HPDE6-E6E7 (cell line): ENCODE measurements around the gene ACOT6.
"Not testable (repeated sequence)": the region's sequence is repeated elsewhere in the genome, so short reads cannot be mapped to it uniquely, and the experiment has no call there.

Experiments used
- DNase-seq: peaks from one replicate; pipeline ENCODE4 v3.0.0; 2011; ENCODE audit warnings: missing footprints; ENCODE audit errors: extremely low spot score

The ACOT6 gene

GRCh38 chr14:73612339-73613045 is at the start of gene ACOT6:
ACOT6 (plus strand) TSS chr14:73612517; CDS start chr14:73612572, 55 bp downstream.
- DNase-seq, result peak; percentile 71

GRCh38 chr14:73562696-73563095 is 49.6 kb upstream of the ACOT6 start:
- not testable (repeated sequence) for DNase-seq

- not testable (repeated sequence) for DNase-seq
Measured at GRCh38 chr14:73566431-73566830, 45.9 kb upstream of the ACOT6 start.

DNA sequence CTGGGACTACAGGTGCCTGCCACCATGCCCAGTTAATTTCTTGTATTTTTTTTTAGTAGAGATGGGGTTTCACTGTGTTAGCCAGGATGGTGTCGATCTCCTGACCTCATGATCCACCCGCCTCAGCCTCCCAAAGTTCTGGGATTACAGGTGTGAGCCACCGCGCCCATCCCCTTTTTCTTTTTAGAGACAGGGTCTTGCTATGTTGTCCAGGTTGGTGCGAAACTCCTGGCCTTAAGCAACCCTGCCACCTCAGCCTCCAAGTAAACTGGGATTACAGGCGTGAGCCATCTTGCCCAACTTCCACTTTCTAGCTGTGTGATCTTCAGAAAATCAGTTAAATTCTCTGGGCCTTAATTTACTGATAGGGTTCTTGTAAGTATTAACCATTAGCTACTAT is 45.4 kb upstream of the ACOT6 start:
- not testable (repeated sequence) for DNase-seq

DNA sequence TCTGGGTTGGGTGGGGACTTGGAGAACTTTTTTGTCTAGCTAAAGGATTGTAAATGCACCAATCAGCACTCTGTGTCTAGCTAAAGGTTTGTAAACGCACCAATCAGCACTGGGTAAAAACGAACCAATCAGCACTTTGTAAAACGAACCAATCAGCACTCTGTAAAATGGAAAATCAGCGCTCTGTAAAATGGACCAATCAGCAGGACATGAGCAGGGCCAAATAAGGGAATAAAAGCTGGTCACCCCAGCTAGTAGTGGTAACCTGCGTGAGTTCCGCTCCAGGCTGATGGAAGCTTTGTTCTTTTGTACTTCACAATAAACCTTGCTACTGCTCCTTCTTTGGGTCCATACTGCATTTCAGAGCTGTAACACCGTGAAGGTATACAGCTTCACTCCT is 45.0 kb upstream of the ACOT6 start:
- DNase-seq, result no peak

DNA sequence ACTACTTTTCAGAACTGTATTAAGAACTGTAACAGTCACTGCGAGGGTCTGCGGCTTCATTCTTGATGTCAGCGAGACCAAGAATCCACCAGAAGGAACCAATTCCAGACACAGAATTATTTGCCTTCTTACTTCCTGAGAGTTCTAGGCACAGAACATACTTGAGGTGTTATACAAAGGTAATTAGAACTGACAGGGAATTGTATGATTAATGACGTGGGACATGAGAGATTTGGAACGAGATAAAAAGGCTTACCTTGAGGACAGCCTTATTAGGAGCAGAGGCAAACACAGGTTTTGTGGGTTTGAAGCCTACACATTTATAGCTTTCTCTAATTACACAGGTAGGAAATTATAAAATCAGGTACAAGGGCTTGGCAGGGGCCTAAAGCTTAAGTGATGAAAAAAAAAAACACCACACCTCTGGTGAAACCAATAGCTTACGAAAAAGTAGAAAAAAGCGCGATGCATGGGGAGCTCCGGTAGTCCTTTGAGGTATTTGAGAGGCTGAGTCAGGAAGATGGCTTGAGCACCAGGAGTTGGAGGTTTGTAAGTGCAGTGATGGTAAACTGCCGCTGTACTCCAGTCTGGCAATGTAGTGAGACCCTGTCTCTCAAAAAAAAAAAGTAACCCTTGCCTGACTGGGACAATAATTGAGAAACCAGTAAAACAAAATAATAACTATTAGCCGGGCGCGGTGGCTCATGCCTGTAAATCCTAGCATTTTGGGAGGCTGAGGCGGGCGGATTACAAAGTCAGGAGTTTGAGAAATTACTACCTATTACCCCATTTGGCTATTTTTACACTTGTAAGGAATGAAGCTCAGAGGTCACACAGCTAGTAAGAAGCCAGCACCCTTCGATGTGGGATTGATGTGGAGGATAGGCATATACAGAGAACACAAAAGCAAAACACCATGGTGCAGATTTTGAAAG is 44.1 kb upstream of the ACOT6 start:
- no peak for DNase-seq

DNA sequence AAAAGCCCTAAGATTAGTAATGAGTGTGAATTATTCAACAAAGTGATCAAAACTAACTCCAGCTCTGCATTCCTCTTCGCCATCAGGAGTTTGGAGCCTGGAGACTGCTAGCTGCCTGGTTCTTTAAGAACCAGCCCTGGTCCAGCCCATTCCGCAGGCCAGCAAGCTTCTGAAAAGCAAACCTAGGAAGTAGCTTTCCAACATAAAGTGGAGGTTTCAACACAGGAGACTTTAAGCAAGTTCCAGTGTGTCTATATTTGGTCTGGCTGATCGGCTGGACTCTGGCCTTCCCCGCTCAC is 43.5 kb upstream of the ACOT6 start:
- DNase-seq, result not testable (repeated sequence)

DNA sequence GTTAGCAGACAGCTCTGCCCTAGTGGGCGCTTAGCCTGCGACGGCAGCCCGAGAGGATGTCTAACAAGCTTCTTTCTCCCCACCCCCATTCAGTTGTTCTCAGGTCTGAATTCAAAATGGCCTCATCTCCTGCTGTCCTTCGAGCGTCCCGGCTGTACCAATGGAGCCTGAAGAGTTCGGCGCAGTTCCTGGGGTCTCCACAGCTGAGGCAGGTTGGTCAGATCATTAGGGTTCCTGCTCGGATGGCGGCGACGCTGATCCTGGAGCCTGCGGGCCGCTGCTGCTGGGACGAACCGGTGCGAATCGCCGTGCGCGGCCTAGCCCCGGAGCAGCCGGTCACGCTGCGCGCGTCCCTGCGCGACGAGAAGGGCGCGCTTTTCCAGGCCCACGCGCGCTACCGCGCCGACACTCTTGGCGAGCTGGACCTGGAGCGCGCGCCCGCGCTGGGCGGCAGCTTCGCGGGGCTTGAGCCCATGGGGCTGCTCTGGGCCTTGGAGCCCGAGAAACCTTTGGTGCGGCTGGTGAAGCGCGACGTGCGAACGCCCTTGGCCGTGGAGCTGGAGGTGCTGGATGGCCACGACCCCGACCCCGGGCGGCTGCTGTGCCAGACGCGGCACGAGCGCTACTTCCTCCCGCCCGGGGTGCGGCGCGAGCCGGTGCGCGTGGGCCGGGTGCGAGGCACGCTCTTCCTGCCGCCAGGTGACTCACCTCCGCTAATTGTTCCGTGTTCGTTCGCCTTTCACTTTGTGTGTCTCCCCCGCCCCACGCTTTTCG is 42.9 kb upstream of the ACOT6 start, which contains the start of gene ACOT2:
ACOT2 (plus strand) TSS at position 29 of the 774 bp plus-strand sequence; CDS start at position 57, 28 bp downstream.
- DNase-seq, result peak; percentile 74

DNA sequence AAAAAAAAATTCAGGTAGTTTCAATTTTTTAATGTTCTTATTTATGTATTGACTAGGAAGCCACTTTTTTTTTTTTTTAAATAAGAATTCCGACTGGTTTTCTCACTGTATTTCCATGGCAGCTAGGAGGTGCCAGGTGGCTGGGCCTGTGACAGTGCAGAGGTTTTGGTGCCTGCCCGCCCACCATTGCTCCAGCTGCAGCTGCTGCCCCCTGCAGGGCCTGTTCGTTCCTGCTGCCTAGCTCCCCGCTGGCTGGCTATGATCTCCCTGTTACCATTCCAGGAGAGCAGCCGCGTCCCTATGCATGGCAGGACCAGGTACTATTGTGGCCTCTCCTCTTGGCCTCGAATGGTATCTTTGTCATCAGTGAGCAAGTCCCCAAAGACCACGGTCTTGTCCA is 41.4 kb upstream of the ACOT6 start:
- DNase-seq, result not testable (repeated sequence)

- DNase-seq, result not testable (repeated sequence)
Measured at GRCh38 chr14:73573034-73573433, 39.3 kb upstream of the ACOT6 start.

DNA sequence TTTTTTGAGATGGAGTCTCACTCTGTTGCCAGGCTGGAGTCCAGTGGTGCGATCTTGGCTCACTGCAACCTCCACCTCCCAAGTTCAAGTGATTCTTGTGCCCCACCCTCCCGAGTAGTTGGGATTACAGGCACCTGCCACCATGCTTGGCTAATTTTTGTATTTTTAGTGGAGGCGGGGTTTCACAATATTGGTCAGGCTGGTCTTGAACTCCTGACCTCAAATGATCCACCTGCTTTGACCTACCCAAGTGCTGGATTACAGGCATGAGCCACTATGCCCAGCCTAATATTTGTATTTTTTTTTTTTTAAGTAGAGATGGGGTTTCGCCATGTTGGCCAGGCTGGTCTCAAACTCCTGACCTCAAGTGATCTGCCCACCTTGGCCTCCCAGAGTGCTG is 38.6 kb upstream of the ACOT6 start:
- DNase-seq, result not testable (repeated sequence)

DNA sequence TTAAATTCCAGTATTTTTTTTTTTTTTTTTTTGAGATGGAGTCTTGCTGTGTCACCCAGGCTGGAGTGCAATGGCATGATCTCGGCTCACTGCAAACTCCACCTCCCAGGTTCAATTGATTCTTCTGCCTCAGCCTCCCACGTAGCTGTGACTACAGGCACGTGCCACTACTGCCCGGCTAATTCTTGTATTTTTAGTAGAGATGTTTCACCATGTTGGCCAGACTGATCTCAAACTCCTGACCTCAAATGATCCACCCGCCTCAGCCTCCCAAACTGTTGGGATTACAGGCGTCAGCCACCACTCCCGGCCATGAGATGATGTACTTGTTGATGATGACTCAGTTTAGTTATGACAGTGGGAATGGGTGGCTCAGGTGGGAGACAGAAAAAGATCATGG is 38.1 kb upstream of the ACOT6 start:
- not testable (repeated sequence) for DNase-seq

DNA sequence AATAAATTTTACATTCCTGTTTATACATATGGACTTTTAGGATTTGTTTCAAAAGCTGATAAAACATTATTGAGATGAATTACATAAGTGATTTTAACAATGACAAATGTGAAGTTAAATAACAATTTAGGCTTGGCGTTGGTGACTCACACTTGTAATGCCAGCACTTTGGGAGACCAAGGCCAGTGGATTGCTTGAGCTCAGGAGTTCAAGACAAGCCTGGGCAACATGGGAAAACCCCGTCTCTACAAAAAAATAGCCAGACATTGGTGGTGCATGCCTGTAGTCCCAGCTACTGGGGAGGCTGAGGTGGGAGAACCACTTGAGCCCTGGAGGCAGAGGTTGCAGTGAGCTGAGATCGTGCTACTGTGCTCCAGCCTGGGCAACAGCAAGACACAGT is 35.9 kb upstream of the ACOT6 start:
- no peak for DNase-seq

DNA sequence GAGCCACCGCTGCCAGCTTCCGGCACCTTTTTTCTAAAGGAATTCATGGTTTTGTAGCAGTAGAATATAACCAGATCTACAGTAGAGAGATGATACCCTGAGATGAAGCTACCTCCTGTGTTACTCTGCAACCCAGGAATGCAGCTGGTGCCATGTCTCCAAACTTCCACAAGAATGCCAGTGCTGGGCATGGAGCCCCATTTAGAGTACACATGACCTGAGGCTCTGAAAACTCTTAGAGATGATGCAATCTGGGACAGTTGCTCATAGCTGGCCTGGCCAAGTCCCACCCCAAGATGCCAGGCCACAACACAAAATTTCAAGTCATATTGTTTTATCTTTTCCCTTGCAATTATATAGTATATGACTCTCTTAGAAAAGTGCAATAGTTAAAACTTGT is 35.1 kb upstream of the ACOT6 start:
- not testable (repeated sequence) for DNase-seq

GRCh38 chr14:73582102-73582979 is 30.0 kb upstream of the ACOT6 start:
- not testable (repeated sequence) for DNase-seq

DNA sequence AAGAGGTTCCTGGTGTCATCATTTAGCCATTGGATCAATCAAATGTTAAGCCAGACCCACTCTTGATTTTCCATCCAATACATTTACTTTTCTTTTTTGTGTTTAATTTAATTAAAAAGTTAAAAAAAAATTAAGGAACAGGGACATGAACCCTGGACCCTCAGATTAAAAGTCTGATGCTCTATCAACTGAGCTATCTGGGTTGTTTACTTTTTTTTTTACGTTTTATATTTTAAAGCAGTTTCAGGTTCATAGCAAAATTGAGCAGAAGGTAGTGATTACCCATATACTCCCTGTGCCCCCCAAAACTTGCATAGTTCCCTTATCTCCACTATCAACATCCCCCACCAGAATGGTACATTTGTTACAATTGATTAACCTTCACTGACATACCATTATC is 23.6 kb upstream of the ACOT6 start:
- no peak for DNase-seq

DNA sequence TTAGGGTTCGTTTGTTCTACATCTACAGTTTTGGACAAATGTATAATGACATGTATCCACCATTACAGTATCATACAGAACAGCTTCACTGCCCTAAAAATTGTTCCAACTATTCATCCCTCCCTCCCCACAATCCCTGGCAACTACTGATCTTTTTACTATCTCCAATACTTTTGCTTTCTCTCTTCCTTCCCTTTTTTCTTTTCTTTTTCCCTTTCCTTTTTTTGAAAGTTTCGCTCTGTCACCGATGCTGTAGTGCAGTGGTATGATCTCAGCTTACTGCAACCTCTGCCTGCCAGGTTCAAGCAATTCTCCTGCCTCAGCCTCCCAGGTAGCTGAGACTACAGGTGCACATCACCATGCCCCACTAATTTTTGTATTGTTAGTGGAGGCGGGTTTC is 23.2 kb upstream of the ACOT6 start:
- DNase-seq, result no peak

DNA sequence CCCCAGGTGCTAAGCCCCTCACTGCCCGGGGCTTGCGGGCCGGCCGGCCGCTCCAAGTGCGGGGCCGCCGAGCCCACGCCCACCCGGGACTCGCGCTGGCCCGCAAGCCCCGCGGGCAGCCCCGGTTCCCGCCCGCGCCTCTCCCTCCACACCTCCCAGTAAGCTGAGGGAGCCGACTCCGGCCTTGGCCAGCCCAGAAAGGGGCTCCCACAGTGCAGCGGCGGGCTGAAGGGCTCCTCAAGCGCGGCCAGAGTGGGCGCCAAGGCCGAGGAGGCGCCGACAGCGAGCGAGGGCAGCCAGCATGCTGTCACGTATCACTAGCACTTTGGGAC is 21.7 kb upstream of the ACOT6 start:
- not testable (repeated sequence) for DNase-seq

DNA sequence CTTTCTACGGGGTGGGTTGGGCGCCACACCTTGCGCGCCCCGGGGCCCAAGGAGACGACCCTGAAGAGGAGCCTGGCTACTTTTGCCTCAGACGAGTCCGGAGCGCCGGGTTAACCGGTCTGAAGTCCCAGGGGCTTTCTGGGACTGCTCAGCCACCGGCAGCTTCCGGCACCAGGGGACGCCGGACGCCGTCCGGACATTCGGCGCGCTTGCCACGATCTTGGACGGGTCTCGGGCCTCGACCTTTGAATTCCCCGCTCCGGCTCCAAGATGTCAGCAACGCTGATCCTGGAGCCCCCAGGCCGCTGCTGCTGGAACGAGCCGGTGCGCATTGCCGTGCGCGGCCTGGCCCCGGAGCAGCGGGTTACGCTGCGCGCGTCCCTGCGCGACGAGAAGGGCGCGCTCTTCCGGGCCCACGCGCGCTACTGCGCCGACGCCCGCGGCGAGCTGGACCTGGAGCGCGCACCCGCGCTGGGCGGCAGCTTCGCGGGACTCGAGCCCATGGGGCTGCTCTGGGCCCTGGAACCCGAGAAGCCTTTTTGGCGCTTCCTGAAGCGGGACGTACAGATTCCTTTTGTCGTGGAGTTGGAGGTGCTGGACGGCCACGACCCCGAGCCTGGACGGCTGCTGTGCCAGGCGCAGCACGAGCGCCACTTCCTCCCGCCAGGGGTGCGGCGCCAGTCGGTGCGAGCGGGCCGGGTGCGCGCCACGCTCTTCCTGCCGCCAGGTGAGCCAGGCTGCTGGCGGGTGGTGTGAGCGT is 20.4 kb upstream of the ACOT6 start, which contains the start of gene ACOT4:
ACOT4 (plus strand) TSS at position 184 of the 760 bp plus-strand sequence; CDS start at position 271, 87 bp downstream.
- DNase-seq, result no peak

DNA sequence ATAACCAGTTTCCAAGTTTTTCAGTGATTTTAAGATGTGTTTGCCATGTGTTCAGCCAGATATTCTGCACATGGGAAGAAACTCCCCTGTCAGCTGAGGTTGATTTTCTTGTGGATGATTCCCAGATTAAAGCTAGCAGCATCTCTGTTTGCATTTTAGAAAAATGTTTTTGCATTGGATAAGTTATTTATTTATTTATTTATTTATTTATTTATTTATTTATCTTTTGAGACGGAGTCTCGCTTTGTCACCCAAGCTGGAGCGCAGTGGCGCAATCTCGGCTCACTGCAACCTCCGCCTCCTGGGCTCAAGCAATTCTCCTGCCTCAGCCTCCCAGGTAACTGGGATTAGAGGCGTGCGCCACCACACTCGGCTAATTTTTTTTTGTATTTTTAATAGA is 17.8 kb upstream of the ACOT6 start:
- no peak for DNase-seq
